Chondrocyte (in vitro differentiated cells): Measurements from ENCODE around the gene PCDH19. TPM values are rescaled to one million over a fixed set of nuclear protein-coding genes. Genes with fewer than 3 reads are reported as not detected.

Experiments
- DNase-seq: peaks from one replicate; pipeline ENCODE4 v3.0.0; 2021; ENCODE audit warnings: mixed read lengths, low spot score
- H3K27ac Mint-ChIP-seq: one replicate; pipeline ENCODE4 v1.8.0; 2021; ENCODE audit warnings: mild to moderate bottlenecking, moderate library complexity, mixed read lengths; ENCODE audit not compliant: unreplicated experiment
- H3K27me3 Mint-ChIP-seq: 2 replicates; pipeline ENCODE4 v1.8.0; 2021; ENCODE audit warnings: low read depth, mixed read lengths
- H3K36me3 Mint-ChIP-seq: 2 replicates; pipeline ENCODE4 v1.8.0; 2021; ENCODE audit warnings: low read depth, mixed read lengths
- H3K4me1 Mint-ChIP-seq: 2 replicates; pipeline ENCODE4 v1.8.0; 2021; ENCODE audit warnings: low read depth, mild to moderate bottlenecking, mixed read lengths
- H3K4me3 Mint-ChIP-seq: one replicate; pipeline ENCODE4 v1.8.0; 2021; ENCODE audit warnings: mild to moderate bottlenecking, moderate library complexity, mixed read lengths; ENCODE audit not compliant: unreplicated experiment
- H3K9me3 Mint-ChIP-seq: 2 replicates; pipeline ENCODE4 v1.8.0; 2021; ENCODE audit warnings: low read depth, mixed read lengths
- CTCF ChIP-seq: fragments of 200-600 bp; sonication (generic); IDR thresholded peaks from 2 replicates; pipeline ENCODE4 v1.5.0; 2021; ENCODE audit warnings: antibody characterized with exemption, mild to moderate bottlenecking, moderate library complexity
- total RNA-seq: library from RNA; stranded (reverse); gene quantifications from 3 replicates; pipeline ENCODE4 v1.2.1, GENCODE V29; 2021

The PCDH19 gene
- total RNA-seq, 1 donor from 2014 or later, result 5.0 TPM

GRCh38 chrX:100440006-100440405 lies 29.9 kb upstream of the PCDH19 start:
- H3K36me3 Mint-ChIP-seq, result no peaks in the 10 kb centered on the region
- no peaks in the 10 kb centered on the region for H3K4me1 Mint-ChIP-seq
- TF ChIP-seq CTCF, result no peak
- no peak for DNase-seq
- no peaks in the 10 kb centered on the region for H3K9me3 Mint-ChIP-seq
- no peak overlapping the region for H3K4me3 Mint-ChIP-seq
- no peak overlapping the region for H3K27ac Mint-ChIP-seq
- no peaks in the 10 kb centered on the region for H3K27me3 Mint-ChIP-seq

DNA sequence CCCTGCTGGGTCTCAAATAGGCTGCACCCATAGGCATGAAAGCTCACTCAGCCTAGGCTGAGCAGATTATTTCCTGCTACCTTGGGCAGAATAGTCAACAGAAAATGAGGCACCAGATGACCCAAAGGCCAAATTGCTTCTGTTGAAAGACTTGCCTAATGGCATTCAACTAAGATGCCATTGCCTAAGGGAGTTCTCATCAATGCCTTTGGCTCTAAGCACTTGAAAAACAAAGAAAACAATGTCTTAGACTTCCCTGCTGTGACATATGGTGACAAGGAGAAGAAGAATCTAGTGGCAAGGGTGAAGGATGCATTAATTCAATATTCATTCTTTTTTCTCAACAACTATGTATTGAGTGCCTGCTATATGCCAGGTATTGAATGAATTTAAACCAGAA lies 25.7 kb upstream of the PCDH19 start:
- Mint-ChIP-seq H3K9me3 (no peaks in the 10 kb centered on the region), H3K36me3 (no peaks in the 10 kb centered on the region), H3K4me3 (no peak overlapping the region), H3K4me1 (no peaks in the 10 kb centered on the region), H3K27ac (no peak overlapping the region), H3K27me3 (peaks cover 3% of the 10 kb centered on the region)
- no peak for DNase-seq
- no peak for TF ChIP-seq CTCF

DNA sequence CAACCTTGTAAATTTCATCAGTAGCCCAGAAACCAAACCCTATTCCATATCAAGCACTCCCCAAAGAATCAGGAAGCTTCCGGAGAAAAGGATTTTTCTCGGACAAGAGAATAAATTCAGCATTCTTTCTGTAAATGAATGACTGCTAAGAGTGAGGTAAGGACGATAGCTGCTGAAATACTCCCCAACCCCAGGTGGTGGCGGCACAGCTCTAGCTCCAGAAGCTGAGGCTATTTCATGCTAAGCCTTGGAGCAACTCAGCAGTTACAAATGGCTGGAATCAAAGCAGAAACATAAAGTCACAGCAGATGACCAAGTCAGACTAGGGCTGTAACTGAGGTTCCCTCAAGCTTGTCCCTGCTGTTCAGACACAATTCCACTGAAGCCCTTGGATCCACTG lies 13.9 kb upstream of the PCDH19 start:
- Mint-ChIP-seq H3K27me3 (peaks cover 1% of the 10 kb centered on the region), H3K9me3 (no peaks in the 10 kb centered on the region), H3K4me1 (no peaks in the 10 kb centered on the region), H3K27ac (no peak overlapping the region), H3K4me3 (no peak overlapping the region), H3K36me3 (no peaks in the 10 kb centered on the region)
- TF ChIP-seq CTCF, result peak; percentile 33
- no peak for DNase-seq

- H3K27me3 Mint-ChIP-seq, result peaks cover 7% of the 10 kb centered on the region
- no peak overlapping the region for H3K4me3 Mint-ChIP-seq
- no peaks in the 10 kb centered on the region for H3K9me3 Mint-ChIP-seq
- DNase-seq, result no peak
- H3K4me1 Mint-ChIP-seq, result no peaks in the 10 kb centered on the region
- H3K27ac Mint-ChIP-seq, result no peak overlapping the region
- no peaks in the 10 kb centered on the region for H3K36me3 Mint-ChIP-seq
- no peak for TF ChIP-seq CTCF
These were observed 8.5 kb upstream of the PCDH19 start for GRCh38 chrX:100418556-100418955.

DNA sequence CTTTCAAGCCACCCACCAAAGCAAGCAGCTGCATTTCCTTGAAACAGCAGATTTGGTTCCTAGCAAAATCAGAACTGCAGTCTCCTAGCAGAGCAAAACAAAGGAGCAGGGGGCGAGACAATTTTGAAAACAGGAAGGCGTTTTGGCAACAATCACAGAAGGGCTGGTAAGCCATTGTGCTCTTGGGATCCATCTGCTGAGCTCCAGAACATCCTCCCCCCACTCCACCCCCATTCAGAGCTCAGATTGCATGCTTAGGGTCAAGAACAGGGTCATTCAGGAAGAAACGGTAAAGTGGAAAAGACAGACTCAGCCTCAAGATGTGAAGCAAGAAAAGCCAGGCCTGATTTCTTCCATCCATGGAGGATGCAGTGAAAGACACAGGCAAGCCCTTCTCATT lies 7.6 kb upstream of the PCDH19 start:
- no peak for TF ChIP-seq CTCF
- DNase-seq, result no peak
- Mint-ChIP-seq H3K9me3 (no peaks in the 10 kb centered on the region), H3K4me3 (no peak overlapping the region), H3K27ac (no peak overlapping the region), H3K4me1 (peaks cover 6% of the 10 kb centered on the region), H3K36me3 (no peaks in the 10 kb centered on the region), H3K27me3 (peaks cover 13% of the 10 kb centered on the region)
